Endothelial cell of umbilical vein (primary cell): Measurements from ENCODE around the gene KRT74. TPM values are rescaled to one million over a fixed set of nuclear protein-coding genes. Genes with fewer than 3 reads are reported as not detected.

Experiments
- BruUV-seq: library from RNA; stranded (reverse); fragments of 400-500 nt; replicated peaks from 2 replicates; lab custom pipeline; 2021; lab: Mats Ljungman, UMichigan
- CTCF ChIA-PET: fragments of 300-600, 350-600 bp; sonication (Branson Sonifier 250); formaldehyde crosslinking; loops from one replicate; lab custom pipeline; 2021; ENCODE audit warnings: antibody characterized with exemption, inconsistent platforms; lab: Charles Lee
- POLR2A ChIA-PET: fragments of 300-600, 350-600 bp; sonication (Branson Sonifier 250); formaldehyde crosslinking; loops from one replicate; lab custom pipeline; 2021; ENCODE audit warnings: antibody characterized with exemption, inconsistent platforms; lab: Charles Lee
- DNase-seq: peaks from one replicate; pipeline ENCODE4 v3.0.0-alpha.2; 2011; ENCODE audit warnings: low read depth, low spot score
- FAIRE-seq: peaks from 2 replicates; lab custom pipeline; 2011; peaks lifted over from hg19 to GRCh38; lab: Jason Lieb, UNC
- H2AFZ ChIP-seq: 2 replicates; pipeline ENCODE4 v1.6.0; 2012; ENCODE audit warnings: low read depth, low read length, control low read depth, inconsistent platforms
- H3K27ac ChIP-seq: 2 replicates; pipeline ENCODE4 v1.5.1; 2011; ENCODE audit warnings: low read depth, mild to moderate bottlenecking, control low read depth, low read length, moderate library complexity; ENCODE audit not compliant: insufficient read depth
- H3K27me3 ChIP-seq, 2 experiments: 2 replicates each; pipeline versions ENCODE4 v1.6.0 to v1.6.1; 2011; ENCODE audit warnings: low read length in 2 of 2, mixed read lengths in 1 of 2; ENCODE audit not compliant: control insufficient read depth in 2 of 2, insufficient read depth in 2 of 2
- H3K36me3 ChIP-seq, 2 experiments: 2 replicates in 1 of 2; 3 replicates in 1 of 2; pipeline ENCODE4 v1.5.1; 2011; ENCODE audit warnings: low read length in 2 of 2, mild to moderate bottlenecking in 1 of 2, moderate library complexity in 1 of 2; ENCODE audit not compliant: control insufficient read depth in 2 of 2, insufficient read depth in 2 of 2; ENCODE audit errors: extremely low read depth in 1 of 2
- H3K4me1 ChIP-seq: 3 replicates; pipeline ENCODE4 v1.5.1; 2011; ENCODE audit warnings: mild to moderate bottlenecking, low read length; ENCODE audit not compliant: control insufficient read depth, insufficient read depth; ENCODE audit errors: extremely low read depth
- H3K4me2 ChIP-seq: 2 replicates; pipeline ENCODE4 v1.6.1; 2011; ENCODE audit warnings: low read length, control low read depth, mixed read lengths; ENCODE audit not compliant: insufficient read depth
- H3K4me3 ChIP-seq, 3 experiments: fragments of 200-600 bp in 1 of 3; sonication (generic), shearing (Covaris generic) in 1 of 3; replicated peaks in 1 of 3; 2 replicates each; pipeline ENCODE4 v1.5.1; 2011 to 2016; ENCODE audit warnings: control low read depth in 3 of 3, low read length in 3 of 3, mild to moderate bottlenecking in 2 of 3, inconsistent platforms in 1 of 3, low read depth in 1 of 3, moderate library complexity in 1 of 3; ENCODE audit not compliant: insufficient read depth in 1 of 3
- H3K79me2 ChIP-seq: 2 replicates; pipeline ENCODE4 v1.6.0; 2012; ENCODE audit warnings: low read length, inconsistent platforms; ENCODE audit not compliant: control insufficient read depth, insufficient read depth
- H3K9ac ChIP-seq: replicated peaks from 2 replicates; pipeline ENCODE3; 2011; ENCODE audit warnings: low read length, control low read depth; ENCODE audit not compliant: insufficient read depth; ENCODE audit errors: extremely low read depth
- H3K9me1 ChIP-seq: replicated peaks from 3 replicates; pipeline ENCODE4 v1.6.0; 2011; ENCODE audit warnings: mild to moderate bottlenecking, low read length; ENCODE audit not compliant: control insufficient read depth, insufficient read depth; ENCODE audit errors: extremely low read depth
- H3K9me3 ChIP-seq: replicated peaks from 2 replicates; pipeline ENCODE4 v1.5.1; 2012; ENCODE audit warnings: low read length, inconsistent platforms; ENCODE audit not compliant: control insufficient read depth, insufficient read depth
- H4K20me1 ChIP-seq: replicated peaks from 2 replicates; pipeline ENCODE3; 2011; ENCODE audit warnings: mild to moderate bottlenecking, low read length; ENCODE audit not compliant: control insufficient read depth, insufficient read depth; ENCODE audit errors: extremely low read depth
- CTCF ChIP-seq, 2 donors: IDR thresholded peaks; 1 replicate in 1 of 2; 2 replicates in 1 of 2; pipeline ENCODE4 v1.5.1; 2011; ENCODE audit warnings: low read length in 2 of 2, mild to moderate bottlenecking in 2 of 2, moderate library complexity in 2 of 2, control low read depth in 1 of 2, inconsistent platforms in 1 of 2, low read depth in 1 of 2; ENCODE audit not compliant: insufficient read depth in 1 of 2; ENCODE audit errors: extremely low read depth in 1 of 2
- EZH2 ChIP-seq: IDR thresholded peaks from 2 replicates; pipeline ENCODE4 v1.6.1; 2012; ENCODE audit warnings: borderline replicate concordance, low read depth, mild to moderate bottlenecking, moderate library complexity, low read length, inconsistent platforms; ENCODE audit not compliant: severe bottlenecking
- GATA2 ChIP-seq: IDR thresholded peaks from 2 replicates; pipeline ENCODE4 v1.7.0; 2011; ENCODE audit warnings: low read depth, mild to moderate bottlenecking, moderate library complexity, mixed read lengths, low read length; ENCODE audit not compliant: insufficient read length, insufficient read depth
- JUN ChIP-seq: IDR thresholded peaks from 2 replicates; pipeline ENCODE4 v1.6.1; 2011; ENCODE audit warnings: borderline replicate concordance, low read depth; ENCODE audit not compliant: insufficient read length, insufficient read depth
- MYC ChIP-seq: IDR thresholded peaks from one replicate; pipeline ENCODE4 v1.6.1; 2011; ENCODE audit warnings: mild to moderate bottlenecking, low read depth, low read length
- POLR2A ChIP-seq: IDR thresholded peaks from 2 replicates; pipeline ENCODE4 v1.6.1; 2012; ENCODE audit warnings: low read depth, mild to moderate bottlenecking, control low read depth, low read length
- dilution Hi-C: fragments of 300-500 bp; cut with MboI; formaldehyde crosslinking; loops from one replicate; pipeline ENCODE4 v1.15.0; 2019; ENCODE audit warnings: low sequenced_read_pairs; ENCODE audit not compliant: extremely low pct_ligation_motif_present
- intact Hi-C: fragments of 100-400 bp; cut with micrococcal nuclease; formaldehyde crosslinking; loops from one replicate; pipeline ENCODE4 v1.10.0; 2022
- polyA plus RNA-seq, 4 experiments: library from polyadenylated mRNA; depleted of rRNA in 3 of 4; stranded (reverse) in 3 of 4; unstranded in 1 of 4; fragments of >200 nt; gene quantifications; 2 replicates each; pipeline versions ENCODE4 v1.2.1 to v1.2.3, GENCODE V29; 2011 to 2012; ENCODE audit warnings: missing spikeins in 1 of 4
- total RNA-seq: library from RNA; stranded (reverse); gene quantifications from 2 replicates; pipeline ENCODE4 v1.2.3, GENCODE V29; 2021
- TF ChIP-seq, protein P1 (sequence below): IDR thresholded peaks from 2 replicates; pipeline ENCODE4 v1.6.1; 2011; ENCODE audit not compliant: insufficient read depth, insufficient read length

The KRT74 gene
- total and polyA plus RNA-seq, 2 donors (not counting 3 experiments of a cell fraction or from before 2014, with no cell fraction given), result not detected

DNA sequence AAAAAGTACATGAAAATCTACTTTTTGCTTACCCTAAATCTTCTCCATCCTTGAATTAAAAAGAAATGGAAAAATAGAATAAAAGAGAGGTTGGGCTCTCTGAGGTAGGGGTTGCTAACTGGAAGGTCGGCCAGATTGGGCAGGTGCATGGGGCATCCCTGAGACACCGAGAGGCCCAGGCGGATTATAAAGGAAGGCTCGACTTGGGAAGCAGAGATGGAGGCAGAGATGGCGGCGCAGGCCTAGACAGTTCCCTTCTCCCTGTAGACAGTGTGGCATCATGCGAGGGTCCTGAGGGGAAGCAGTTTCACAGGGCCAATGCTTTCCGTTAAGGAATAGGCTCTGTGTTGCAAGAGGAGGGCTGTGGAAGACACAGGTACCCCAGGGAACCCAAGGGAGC, 3.7 kb upstream of the KRT74 start:
- no peak overlapping the region for H3K9ac ChIP-seq
- no peaks in the 10 kb centered on the region for H3K9me3 ChIP-seq
- intact Hi-C loops, result no loop called here
- H4K20me1 ChIP-seq, result no peaks in the 10 kb centered on the region
- dilution Hi-C loops, result no loop called here
- no peaks in the 10 kb centered on the region for H3K9me1 ChIP-seq
- H3K27me3 ChIP-seq, result peaks cover 0 to 2% of the 10 kb centered on the region in 2 experiments
- DNase-seq (no peak), FAIRE-seq (no peak)
- H3K36me3 ChIP-seq, result no peaks in the 10 kb centered on the region
- no peak overlapping the region for H3K4me3 ChIP-seq
- ChIA-PET CTCF (interaction anchor here (0.8 to 12.3 kb wide), 2 partner anchors 9 to 302 kb away, joined by 3 to 135 read pairs; no protein-coding TSS in a partner anchor), POLR2A (no interaction called here)
- H3K4me2 ChIP-seq, result no peak overlapping the region
- H3K79me2 ChIP-seq, result no peaks in the 10 kb centered on the region
- H2AFZ ChIP-seq, result no peak overlapping the region
- no TSS peak for BruUV-seq
- no peak overlapping the region for H3K27ac ChIP-seq
- no peaks in the 10 kb centered on the region for H3K4me1 ChIP-seq
- no peak for TF ChIP-seq POLR2A
- TF ChIP-seq CTCF (IDR thresholded peaks at IDR 0.05; ENCODE audit: extremely low read depth in 1 of 2, insufficient read depth in 1 of 2, low read depth in 1 of 2, low read length in 2 of 2), result no peak
- no peak for TF ChIP-seq MYC
- TF ChIP-seq GATA2, result no peak
- no peak for TF ChIP-seq EZH2
- TF ChIP-seq, protein P1, sequence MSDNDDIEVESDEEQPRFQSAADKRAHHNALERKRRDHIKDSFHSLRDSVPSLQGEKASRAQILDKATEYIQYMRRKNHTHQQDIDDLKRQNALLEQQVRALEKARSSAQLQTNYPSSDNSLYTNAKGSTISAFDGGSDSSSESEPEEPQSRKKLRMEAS, result no peak
- TF ChIP-seq JUN, result no peak
